Central memory CD8-positive, alpha-beta T cell (primary cell): ENCODE measurements around the gene PRADC1.
"Not testable (repeated sequence)": the region's sequence is repeated elsewhere in the genome, so short reads cannot be mapped to it uniquely, and the experiment has no call there.

Experiments
- ATAC-seq: fragments of 150-1000 bp; cut with Tn5 transposase; replicated peaks from 2 replicates; pipeline ENCODE4 v1.10.0; 2022; ENCODE audit warnings: mild to moderate bottlenecking, moderate FRiP score, moderate number of reproducible peaks; ENCODE audit not compliant: poor library complexity, severe bottlenecking; ENCODE audit errors: extremely low read depth
- DNase-seq, 2 donors: peaks; one replicate each; pipeline ENCODE4 v3.0.0; 2021; ENCODE audit warnings: low spot score in 2 of 2
- H3K27ac Mint-ChIP-seq: one replicate; pipeline ENCODE4 v1.8.0; 2022; ENCODE audit warnings: low read depth, mild to moderate bottlenecking, moderate library complexity, mixed read lengths
- H3K27me3 Mint-ChIP-seq: one replicate; pipeline ENCODE4 v1.8.0; 2022; ENCODE audit warnings: mixed read lengths
- H3K36me3 Mint-ChIP-seq: one replicate; pipeline ENCODE4 v1.8.0; 2022; ENCODE audit warnings: mild to moderate bottlenecking, moderate library complexity, mixed read lengths; ENCODE audit not compliant: insufficient read depth
- H3K4me1 Mint-ChIP-seq: one replicate; pipeline ENCODE4 v1.8.0; 2022; ENCODE audit warnings: mixed read lengths
- H3K4me3 Mint-ChIP-seq: one replicate; pipeline ENCODE4 v1.8.0; 2022; ENCODE audit warnings: mild to moderate bottlenecking, moderate library complexity, mixed read lengths
- H3K9me3 Mint-ChIP-seq: one replicate; pipeline ENCODE4 v1.8.0; 2022; ENCODE audit warnings: mixed read lengths

Gene PRADC1

GRCh38 chr2:73202156-73203054 lies 30.6 kb downstream of the PRADC1 start, which contains the start of gene NOTO:
TSS of gene NOTO (plus strand) at chr2:73202574. CDS start at chr2:73202667, 93 bp downstream.
- Mint-ChIP-seq H3K4me1 (no peaks in the 10 kb centered on the region), H3K27me3 (peaks cover 78% of the 10 kb centered on the region), H3K36me3 (no peaks in the 10 kb centered on the region), H3K4me3 (peak within 1 kb of the TSS; percentile 31), H3K27ac (no peak within 1 kb of the TSS), H3K9me3 (no peaks in the 10 kb centered on the region)
- ATAC-seq (no peak), DNase-seq (no peak)

DNA sequence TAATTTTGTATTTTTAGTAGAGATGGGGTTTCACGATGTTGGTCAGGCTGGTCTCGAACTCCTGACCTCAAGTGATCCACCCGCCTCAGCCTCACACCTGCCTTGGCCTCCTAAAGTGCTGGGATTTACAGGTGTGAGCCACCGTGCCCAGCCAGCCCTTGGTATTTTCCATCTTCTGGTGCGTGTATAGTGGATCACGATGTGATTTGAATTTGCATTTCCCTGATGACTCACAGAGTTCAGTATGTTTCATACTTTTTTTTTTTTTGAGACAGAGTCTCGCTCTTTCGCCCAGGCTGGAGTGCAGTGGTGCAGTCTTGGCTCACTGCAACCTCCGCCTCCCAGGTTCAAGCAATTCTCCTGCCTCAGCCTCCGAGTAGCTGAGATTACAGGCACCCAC lies 32.8 kb downstream of the PRADC1 start:
- DNase-seq, H3K36me3 Mint-ChIP-seq, H3K27ac Mint-ChIP-seq, H3K9me3 Mint-ChIP-seq, H3K4me1 Mint-ChIP-seq, ATAC-seq, H3K4me3 Mint-ChIP-seq: not testable (repeated sequence)
- H3K27me3 Mint-ChIP-seq: peaks cover 72% of the 10 kb centered on the region

DNA sequence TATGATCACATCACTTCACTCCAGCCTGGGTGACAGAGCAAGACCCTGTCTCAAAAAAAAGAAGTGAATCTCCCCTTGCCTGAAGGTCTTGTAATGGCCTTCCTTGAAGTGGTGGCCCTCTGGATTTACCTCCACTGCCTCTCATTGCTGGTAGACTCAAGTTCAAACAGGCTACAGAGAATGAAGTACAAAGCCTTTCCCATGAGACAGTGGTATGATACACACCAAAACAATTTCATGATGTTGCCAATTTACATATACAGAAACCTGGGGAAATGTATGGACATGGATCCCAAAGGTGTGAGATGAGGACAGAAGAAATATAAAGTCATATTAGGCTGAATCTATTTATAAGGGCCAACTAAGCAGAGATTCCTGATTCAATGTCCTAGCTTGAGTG lies 35.5 kb downstream of the PRADC1 start:
- Mint-ChIP-seq H3K4me1 (no peaks in the 10 kb centered on the region), H3K9me3 (no peaks in the 10 kb centered on the region), H3K27ac (no peak overlapping the region), H3K4me3 (no peak overlapping the region), H3K27me3 (peaks cover 49% of the 10 kb centered on the region), H3K36me3 (no peaks in the 10 kb centered on the region)
- ATAC-seq (no peak), DNase-seq (no peak)

GRCh38 chr2:73187549-73187948 lies 45.5 kb downstream of the PRADC1 start:
- Mint-ChIP-seq H3K27me3 (peaks cover 36% of the 10 kb centered on the region), H3K27ac (no peak overlapping the region), H3K4me1 (no peaks in the 10 kb centered on the region), H3K9me3 (no peaks in the 10 kb centered on the region), H3K4me3 (no peak overlapping the region), H3K36me3 (no peaks in the 10 kb centered on the region)
- ATAC-seq (no peak), DNase-seq (no peak)

- Mint-ChIP-seq H3K27ac (no peak overlapping the region), H3K27me3 (peaks cover 46% of the 10 kb centered on the region), H3K4me3 (no peak overlapping the region), H3K9me3 (no peaks in the 10 kb centered on the region), H3K4me1 (no peaks in the 10 kb centered on the region), H3K36me3 (no peaks in the 10 kb centered on the region)
- ATAC-seq (no peak), DNase-seq (no peak)
These were observed 47.1 kb downstream of the PRADC1 start for GRCh38 chr2:73185965-73186364.
